IMR-90 (cell line): Measurements from ENCODE around the gene PCSK5. TPM values are rescaled to one million over a fixed set of nuclear protein-coding genes. Genes with fewer than 3 reads are reported as not detected.

Source experiments
- ATAC-seq: fragments of 200-7000 bp; cut with Tn5 transposase; 2 replicates; pipeline ENCODE4 v1.9.1; 2020; ENCODE audit warnings: low read depth, mild to moderate bottlenecking, moderate library complexity
- BruUV-seq: library from RNA; stranded (reverse); fragments of 400-500 nt; replicated peaks from 2 replicates; lab custom pipeline; 2021; lab: Mats Ljungman, UMichigan
- CTCF ChIA-PET: fragments of 300-600 bp; formaldehyde crosslinking; extraction: SDS; loops from one replicate; lab custom pipeline; 2021; ENCODE audit warnings: antibody characterized with exemption; lab: Yijun Ruan, JAX
- POLR2A ChIA-PET: fragments of 300-600 bp; sonication (Branson Sonifier 250); formaldehyde crosslinking; loops from one replicate; lab custom pipeline; 2022; ENCODE audit warnings: antibody characterized with exemption; ENCODE audit not compliant: unreplicated experiment; lab: Charles Lee
- DNase-seq: peaks from one replicate; pipeline ENCODE4 v3.0.0; 2013
- H2AFZ ChIP-seq: replicated peaks from 2 replicates; pipeline ENCODE3; 2013; ENCODE audit warnings: low read length, mild to moderate bottlenecking; ENCODE audit not compliant: poor library complexity
- H2AK5ac ChIP-seq: 2 replicates; pipeline ENCODE4 v1.6.1; 2013; ENCODE audit warnings: low read depth, low read length, inconsistent platforms
- H2AK9ac ChIP-seq: replicated peaks from 2 replicates; pipeline ENCODE3; 2013; ENCODE audit warnings: mild to moderate bottlenecking, low read depth, low read length, moderate library complexity; ENCODE audit not compliant: poor library complexity
- H2BK120ac ChIP-seq: 2 replicates; pipeline ENCODE4 v1.6.1; 2013; ENCODE audit warnings: low read depth, low read length, inconsistent platforms
- H2BK15ac ChIP-seq: 3 replicates; pipeline ENCODE4 v1.6.1; 2013; ENCODE audit warnings: low read depth, low read length, inconsistent platforms
- H2BK20ac ChIP-seq: 2 replicates; pipeline ENCODE4 v1.6.1; 2013; ENCODE audit warnings: low read depth, mild to moderate bottlenecking, inconsistent platforms, low read length, moderate library complexity
- H2BK5ac ChIP-seq: 2 replicates; pipeline ENCODE4 v1.6.1; 2013; ENCODE audit warnings: mild to moderate bottlenecking, low read depth, low read length, inconsistent platforms; ENCODE audit not compliant: poor library complexity, severe bottlenecking
- H3K14ac ChIP-seq: replicated peaks from 2 replicates; pipeline ENCODE4 v1.6.1; 2013; ENCODE audit warnings: low read depth, low read length, inconsistent platforms
- H3K18ac ChIP-seq: 2 replicates; pipeline ENCODE4 v1.6.1; 2013; ENCODE audit warnings: low read depth, low read length, control low read depth
- H3K23ac ChIP-seq: 2 replicates; pipeline ENCODE4 v1.6.1; 2013; ENCODE audit warnings: low read depth, low read length, inconsistent platforms
- H3K27ac ChIP-seq: 2 replicates; pipeline ENCODE4 v1.5.1; 2013; ENCODE audit warnings: mild to moderate bottlenecking, control low read depth, low read length; ENCODE audit not compliant: insufficient read depth
- H3K27me3 ChIP-seq: 2 replicates; pipeline ENCODE4 v1.6.1; 2013; ENCODE audit warnings: low read length; ENCODE audit not compliant: control insufficient read depth, insufficient read depth
- H3K36me3 ChIP-seq: 2 replicates; pipeline ENCODE4 v1.6.1; 2013; ENCODE audit warnings: low read length, mixed read lengths; ENCODE audit not compliant: control insufficient read depth, insufficient read depth
- H3K4ac ChIP-seq: 2 replicates; pipeline ENCODE4 v1.6.1; 2013; ENCODE audit warnings: low read depth, low read length, inconsistent platforms
- H3K4me1 ChIP-seq: 2 replicates; pipeline ENCODE4 v1.6.1; 2013; ENCODE audit warnings: low read length, mixed read lengths; ENCODE audit not compliant: control insufficient read depth, insufficient read depth
- H3K4me2 ChIP-seq: 2 replicates; pipeline ENCODE4 v1.6.1; 2013; ENCODE audit warnings: low read depth, mild to moderate bottlenecking, control low read depth, low read length, moderate library complexity
- H3K4me3 ChIP-seq: 2 replicates; pipeline ENCODE4 v1.5.1; 2013; ENCODE audit warnings: low read depth, mild to moderate bottlenecking, control low read depth, low read length, moderate library complexity; ENCODE audit not compliant: insufficient read depth
- H3K56ac ChIP-seq: 2 replicates; pipeline ENCODE4 v1.6.1; 2013; ENCODE audit warnings: low read length, inconsistent platforms; ENCODE audit not compliant: insufficient read depth; ENCODE audit errors: extremely low read depth
- H3K79me1 ChIP-seq, 2 experiments: 2 replicates each; pipeline ENCODE4 v1.6.1; 2013; ENCODE audit warnings: low read length in 2 of 2, inconsistent platforms in 1 of 2, low read depth in 1 of 2
- H3K9ac ChIP-seq: 2 replicates; pipeline ENCODE4 v1.6.1; 2013; ENCODE audit warnings: low read depth, low read length, control low read depth
- H3K9me1 ChIP-seq: 2 replicates; pipeline ENCODE4 v1.6.1; 2013; ENCODE audit warnings: low read length, inconsistent platforms; ENCODE audit not compliant: insufficient read depth
- H3K9me3 ChIP-seq: 2 replicates; pipeline ENCODE4 v1.6.1; 2013; ENCODE audit warnings: low read length; ENCODE audit not compliant: control insufficient read depth, insufficient read depth
- H4K20me1 ChIP-seq: 2 replicates; pipeline ENCODE4 v1.6.1; 2013; ENCODE audit warnings: low read length, inconsistent platforms; ENCODE audit not compliant: insufficient read depth
- H4K5ac ChIP-seq: 2 replicates; pipeline ENCODE4 v1.6.1; 2013; ENCODE audit warnings: mild to moderate bottlenecking, low read depth, low read length, control low read depth
- H4K8ac ChIP-seq, 2 experiments: 2 replicates each; pipeline ENCODE4 v1.6.1; 2013; ENCODE audit warnings: low read depth in 2 of 2, low read length in 2 of 2, control low read depth in 1 of 2, inconsistent platforms in 1 of 2
- H4K91ac ChIP-seq: 2 replicates; pipeline ENCODE4 v1.6.1; 2013; ENCODE audit warnings: low read depth, low read length, inconsistent platforms; ENCODE audit not compliant: insufficient read depth
- BHLHE40 ChIP-seq: fragments of 150-350 bp; IDR thresholded peaks from 2 replicates; pipeline ENCODE4 v1.6.1; 2016; ENCODE audit warnings: mild to moderate bottlenecking, low read depth, low read length
- CHD1 ChIP-seq: IDR thresholded peaks from 2 replicates; pipeline ENCODE4 v1.6.1; 2012; ENCODE audit warnings: low read depth, low read length, improper control_type of control experiment
- FOS ChIP-seq: fragments of 150-350 bp; IDR thresholded peaks from 2 replicates; pipeline ENCODE4 v1.6.1; 2016; ENCODE audit warnings: low read depth, low read length
- MAFK ChIP-seq: IDR thresholded peaks from 2 replicates; pipeline ENCODE4 v1.6.1; 2012; ENCODE audit warnings: low read depth, low read length, improper control_type of control experiment
- MAZ ChIP-seq: IDR thresholded peaks from 2 replicates; pipeline ENCODE4 v1.6.1; 2012; ENCODE audit warnings: low read depth, mild to moderate bottlenecking, low read length, improper control_type of control experiment, moderate library complexity, borderline replicate concordance
- NFE2L2 ChIP-seq: fragments of 150-350 bp; IDR thresholded peaks from 2 replicates; pipeline ENCODE4 v1.6.1; 2016; ENCODE audit warnings: low read depth, mild to moderate bottlenecking, low read length
- POLR2A ChIP-seq: IDR thresholded peaks from 2 replicates; pipeline ENCODE4 v1.6.1; 2012; ENCODE audit warnings: mild to moderate bottlenecking, low read depth, low read length
- RAD21 ChIP-seq: IDR thresholded peaks from 2 replicates; pipeline ENCODE4 v1.6.1; 2012; ENCODE audit warnings: low read length, improper control_type of control experiment
- RFX5 ChIP-seq: IDR thresholded peaks from 2 replicates; pipeline ENCODE4 v1.8.0; 2012; ENCODE audit warnings: low read depth, mild to moderate bottlenecking, low read length, moderate library complexity
- SMC3 ChIP-seq: fragments of 150-350 bp; IDR thresholded peaks from 2 replicates; pipeline ENCODE4 v1.6.1; 2016; ENCODE audit warnings: low read depth, mild to moderate bottlenecking, antibody characterized with exemption, low read length, moderate library complexity
- dilution Hi-C: fragments of 300-500 bp; cut with HindIII; formaldehyde crosslinking; loops from one replicate; pipeline ENCODE4 v1.14.3; 2018; ENCODE audit warnings: low sequenced_read_pairs; ENCODE audit not compliant: unreplicated experiment
- in situ Hi-C: fragments of 300-500 bp; cut with MboI; formaldehyde crosslinking; loops from 3 replicates; pipeline ENCODE4 v1.14.3; 2019; ENCODE audit warnings: low sequenced_read_pairs, inconsistent platforms, mixed read lengths
- intact Hi-C: fragments of 100-400 bp; cut with micrococcal nuclease; formaldehyde crosslinking; loops from 2 replicates; pipeline ENCODE4 v1.10.0; 2022
- polyA plus RNA-seq, 3 experiments: library from polyadenylated mRNA; depleted of rRNA; stranded (reverse); fragments of >200 nt; gene quantifications; 2 replicates each; pipeline ENCODE4 v1.2.3, GENCODE V29; 2012; ENCODE audit warnings: low replicate concordance in 1 of 3
- total RNA-seq: library from RNA; depleted of rRNA; stranded (reverse); fragments of >200 nt; gene quantifications from 2 replicates; pipeline ENCODE4 v1.2.3, GENCODE V29; 2012
- TF ChIP-seq, protein P1 (sequence below): conservative IDR thresholded peaks from 2 replicates; pipeline ENCODE4 v1.5.1; 2012; ENCODE audit warnings: mild to moderate bottlenecking, low read depth, low read length, improper control_type of control experiment
- TF ChIP-seq, protein P2 (sequence below): fragments of 150-350 bp; IDR thresholded peaks from 2 replicates; pipeline ENCODE4 v1.6.1; 2017; ENCODE audit warnings: mild to moderate bottlenecking, antibody characterized with exemption, low read length, low read depth
- TF ChIP-seq, protein P3 (sequence below): fragments of 150-350 bp; IDR thresholded peaks from 2 replicates; pipeline ENCODE4 v1.6.1; 2016; ENCODE audit warnings: low read depth, mild to moderate bottlenecking, low read length, moderate library complexity, borderline replicate concordance

PCSK5 gene
- total and polyA plus RNA-seq, 2 of the 4 experiments (the other 2 are of a cell fraction), result 1.5 to 3.0 TPM

DNA sequence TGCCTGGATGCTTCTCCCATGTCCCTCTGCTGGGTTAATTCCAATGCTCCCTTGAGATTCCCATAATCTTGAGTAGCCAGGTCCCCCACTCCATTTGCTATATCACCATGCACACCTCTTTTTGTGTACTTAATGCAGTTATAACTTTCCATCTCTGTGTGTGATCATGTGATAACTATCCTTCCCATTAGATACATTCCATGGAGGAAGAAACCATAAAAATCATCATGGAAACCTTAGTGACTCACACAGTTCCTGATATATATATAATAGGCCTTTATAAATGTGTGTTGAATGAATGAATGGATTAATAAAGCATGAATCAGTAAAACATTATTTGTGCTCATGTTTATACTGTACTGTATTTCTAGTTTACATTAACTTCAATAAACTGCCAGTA, 104.6 kb downstream of the PCSK5 start:
- CTCF ChIA-PET, result no interaction called here
- H3K4me3 ChIP-seq, result no peak overlapping the region
- intact Hi-C loops, result loop anchor here (5.0 kb wide), 1 partner anchor 103 kb away; the partner anchor contains the start of gene PCSK5

More for the DNA sequence above, 104.6 kb downstream of the PCSK5 start:
- no peak overlapping the region for H3K56ac ChIP-seq
- H2BK15ac ChIP-seq, result no peak overlapping the region
- no peak overlapping the region for H2AFZ ChIP-seq
- H2BK20ac ChIP-seq, result no peak overlapping the region
- no peaks in the 10 kb centered on the region; the same call in 1 of the 2 replicates for H3K36me3 ChIP-seq
- no peak overlapping the region for H3K23ac ChIP-seq
- BruUV-seq, result no TSS peak
- in situ Hi-C loops (no loop called here), dilution Hi-C loops (no loop called here)
- no peak overlapping the region for H2AK9ac ChIP-seq
- H3K14ac ChIP-seq, result no peak overlapping the region
- no peaks in the 10 kb centered on the region for H3K79me1 ChIP-seq
- H4K20me1 ChIP-seq, result no peaks in the 10 kb centered on the region
- no peaks in the 10 kb centered on the region for H3K27me3 ChIP-seq
- H3K9me1 ChIP-seq, result no peaks in the 10 kb centered on the region
- H3K4ac ChIP-seq, result no peak overlapping the region
- POLR2A ChIA-PET, result no interaction called here
- no peak overlapping the region for H2AK5ac ChIP-seq
- no peak overlapping the region for H3K9ac ChIP-seq
- H4K91ac ChIP-seq, result no peak overlapping the region
- no peak overlapping the region for H4K5ac ChIP-seq
- no peak overlapping the region for H3K18ac ChIP-seq
- H2BK120ac ChIP-seq, result no peak overlapping the region
- TF ChIP-seq BHLHE40 (no peak), NFE2L2 (no peak), MAFK (no peak), FOS (no peak), POLR2A (no peak), MAZ (no peak), RFX5 (no peak), RAD21 (no peak), CHD1 (no peak), SMC3 (no peak)
- TF ChIP-seq, protein P1, sequence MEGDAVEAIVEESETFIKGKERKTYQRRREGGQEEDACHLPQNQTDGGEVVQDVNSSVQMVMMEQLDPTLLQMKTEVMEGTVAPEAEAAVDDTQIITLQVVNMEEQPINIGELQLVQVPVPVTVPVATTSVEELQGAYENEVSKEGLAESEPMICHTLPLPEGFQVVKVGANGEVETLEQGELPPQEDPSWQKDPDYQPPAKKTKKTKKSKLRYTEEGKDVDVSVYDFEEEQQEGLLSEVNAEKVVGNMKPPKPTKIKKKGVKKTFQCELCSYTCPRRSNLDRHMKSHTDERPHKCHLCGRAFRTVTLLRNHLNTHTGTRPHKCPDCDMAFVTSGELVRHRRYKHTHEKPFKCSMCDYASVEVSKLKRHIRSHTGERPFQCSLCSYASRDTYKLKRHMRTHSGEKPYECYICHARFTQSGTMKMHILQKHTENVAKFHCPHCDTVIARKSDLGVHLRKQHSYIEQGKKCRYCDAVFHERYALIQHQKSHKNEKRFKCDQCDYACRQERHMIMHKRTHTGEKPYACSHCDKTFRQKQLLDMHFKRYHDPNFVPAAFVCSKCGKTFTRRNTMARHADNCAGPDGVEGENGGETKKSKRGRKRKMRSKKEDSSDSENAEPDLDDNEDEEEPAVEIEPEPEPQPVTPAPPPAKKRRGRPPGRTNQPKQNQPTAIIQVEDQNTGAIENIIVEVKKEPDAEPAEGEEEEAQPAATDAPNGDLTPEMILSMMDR, result no peak
- TF ChIP-seq, protein P2, sequence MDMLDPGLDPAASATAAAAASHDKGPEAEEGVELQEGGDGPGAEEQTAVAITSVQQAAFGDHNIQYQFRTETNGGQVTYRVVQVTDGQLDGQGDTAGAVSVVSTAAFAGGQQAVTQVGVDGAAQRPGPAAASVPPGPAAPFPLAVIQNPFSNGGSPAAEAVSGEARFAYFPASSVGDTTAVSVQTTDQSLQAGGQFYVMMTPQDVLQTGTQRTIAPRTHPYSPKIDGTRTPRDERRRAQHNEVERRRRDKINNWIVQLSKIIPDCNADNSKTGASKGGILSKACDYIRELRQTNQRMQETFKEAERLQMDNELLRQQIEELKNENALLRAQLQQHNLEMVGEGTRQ, result no peak
- TF ChIP-seq, protein P3, sequence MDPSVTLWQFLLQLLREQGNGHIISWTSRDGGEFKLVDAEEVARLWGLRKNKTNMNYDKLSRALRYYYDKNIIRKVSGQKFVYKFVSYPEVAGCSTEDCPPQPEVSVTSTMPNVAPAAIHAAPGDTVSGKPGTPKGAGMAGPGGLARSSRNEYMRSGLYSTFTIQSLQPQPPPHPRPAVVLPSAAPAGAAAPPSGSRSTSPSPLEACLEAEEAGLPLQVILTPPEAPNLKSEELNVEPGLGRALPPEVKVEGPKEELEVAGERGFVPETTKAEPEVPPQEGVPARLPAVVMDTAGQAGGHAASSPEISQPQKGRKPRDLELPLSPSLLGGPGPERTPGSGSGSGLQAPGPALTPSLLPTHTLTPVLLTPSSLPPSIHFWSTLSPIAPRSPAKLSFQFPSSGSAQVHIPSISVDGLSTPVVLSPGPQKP, result no peak
- no peak overlapping the region for H4K8ac ChIP-seq
- no peaks in the 10 kb centered on the region for H3K9me3 ChIP-seq
- H2BK5ac ChIP-seq, result no peak overlapping the region
- H3K4me2 ChIP-seq, result no peak overlapping the region
- DNase-seq (no peak), ATAC-seq (no peak)
- H3K27ac ChIP-seq, result no peak overlapping the region
- H3K4me1 ChIP-seq, result no peaks in the 10 kb centered on the region
